NCI-H2171 (cell line): Measurements from ENCODE around the gene ZNF106.

Experiments used
- DNase-seq: peaks from one replicate; lab custom pipeline; 2025; lab: John Stamatoyannopoulos, UW

The ZNF106 gene

GRCh38 chr15:42367041-42367440 lies 123.9 kb downstream of the ZNF106 start:
- no peak for DNase-seq

GRCh38 chr15:42365921-42366550 lies 124.9 kb downstream of the ZNF106 start:
- DNase-seq = no peak

DNA sequence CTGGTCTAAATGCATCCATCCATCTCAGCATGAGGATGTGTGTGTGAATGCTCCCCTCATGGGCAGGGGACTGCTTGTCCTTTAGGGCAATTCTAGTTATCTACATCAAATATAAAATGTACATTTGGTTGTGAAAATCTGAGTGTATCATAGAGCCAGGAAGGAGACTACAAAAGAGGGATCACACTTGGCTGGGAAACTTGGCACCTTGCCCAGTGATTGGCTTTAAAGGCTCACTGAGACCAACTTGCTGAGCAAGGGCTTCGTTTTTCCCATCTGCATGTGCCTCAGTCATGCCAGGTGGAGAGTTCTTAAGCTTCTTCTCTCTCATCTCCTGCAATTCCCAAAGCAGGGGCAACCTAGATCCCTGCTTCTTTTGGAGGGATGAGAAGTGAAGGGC lies 126.4 kb downstream of the ZNF106 start:
- DNase-seq = peak; percentile 55

- DNase-seq = no peak
Measured at GRCh38 chr15:42363942-42364341, 127.0 kb downstream of the ZNF106 start.

GRCh38 chr15:42363487-42363886 lies 127.5 kb downstream of the ZNF106 start:
- DNase-seq = no peak
